GM23338 (cell line): ENCODE data around the gene ROS1. TPM values are rescaled to one million over a fixed set of nuclear protein-coding genes. Genes with fewer than 3 reads are reported as not detected.

ENCODE experiments used
- ATAC-seq: fragments of 200-7000 bp; cut with Tn5 transposase; 3 replicates; pipeline ENCODE4 v1.9.1; 2020
- DNase-seq: peaks from one replicate; pipeline ENCODE4 v3.0.0-alpha.2; 2015; ENCODE audit warnings: low spot score
- H2AFZ ChIP-seq: fragments of 200-600 bp; sonication (generic); 2 replicates; pipeline ENCODE4 v1.8.0; 2016; ENCODE audit warnings: antibody characterized with exemption, mild to moderate bottlenecking, moderate library complexity
- H3F3A ChIP-seq: fragments of 200-600 bp; sonication (generic); replicated peaks from 2 replicates; pipeline ENCODE4 v1.8.0; 2017; ENCODE audit warnings: antibody characterized with exemption, mixed run types, low read depth
- H3K27ac ChIP-seq: fragments of 200-600 bp; sonication (generic); 2 replicates; pipeline ENCODE4 v1.6.1; 2016; ENCODE audit warnings: low read depth
- H3K27me3 ChIP-seq: fragments of 200-600 bp; sonication (generic); 2 replicates; pipeline ENCODE4 v1.8.0; 2016; ENCODE audit warnings: mild to moderate bottlenecking, mixed run types, moderate library complexity; ENCODE audit not compliant: insufficient read depth
- H3K36me3 ChIP-seq: fragments of 200-600 bp; sonication (generic); 2 replicates; pipeline ENCODE4 v1.8.0; 2016; ENCODE audit warnings: mild to moderate bottlenecking; ENCODE audit not compliant: insufficient read depth
- H3K4me1 ChIP-seq: fragments of 200-600 bp; sonication (generic); 2 replicates; pipeline ENCODE4 v1.8.0; 2016; ENCODE audit warnings: mild to moderate bottlenecking, moderate library complexity; ENCODE audit not compliant: insufficient read depth
- H3K4me2 ChIP-seq: fragments of 200-600 bp; sonication (generic); 2 replicates; pipeline ENCODE4 v1.7.1; 2017; ENCODE audit warnings: mixed run types
- H3K4me3 ChIP-seq: fragments of 200-600 bp; sonication (generic); 2 replicates; pipeline ENCODE4 v1.6.1; 2016; ENCODE audit warnings: mixed run types
- H3K79me2 ChIP-seq: fragments of 200-600 bp; sonication (generic); replicated peaks from 2 replicates; pipeline ENCODE4 v1.8.0; 2017; ENCODE audit warnings: mild to moderate bottlenecking; ENCODE audit not compliant: insufficient read depth
- H3K9me2 ChIP-seq: fragments of 200-600 bp; sonication (generic); 2 replicates; pipeline ENCODE4 v1.8.0; 2017; ENCODE audit not compliant: insufficient read depth
- H4K20me1 ChIP-seq: fragments of 200-600 bp; sonication (generic); replicated peaks from 2 replicates; pipeline ENCODE4 v1.8.0; 2017; ENCODE audit warnings: mild to moderate bottlenecking; ENCODE audit not compliant: insufficient read depth
- H3K27ac Mint-ChIP-seq: 2 replicates; pipeline ENCODE4 v1.8.0; 2020; ENCODE audit warnings: inconsistent platforms, mild to moderate bottlenecking, moderate library complexity, mixed read lengths
- H3K27me3 Mint-ChIP-seq: 3 replicates; pipeline ENCODE4 v1.8.0; 2022; ENCODE audit warnings: low read depth, mild to moderate bottlenecking, moderate library complexity, mixed read lengths, inconsistent platforms; ENCODE audit not compliant: insufficient read depth, poor library complexity
- H3K36me3 Mint-ChIP-seq: 3 replicates; pipeline ENCODE4 v1.8.0; 2021; ENCODE audit warnings: low read depth, mild to moderate bottlenecking, inconsistent platforms, moderate library complexity, mixed read lengths
- H3K4me1 Mint-ChIP-seq: 3 replicates; pipeline ENCODE4 v1.8.0; 2020; ENCODE audit warnings: mild to moderate bottlenecking, inconsistent platforms, mixed read lengths
- H3K4me3 Mint-ChIP-seq: 3 replicates; pipeline ENCODE4 v1.8.0; 2021; ENCODE audit warnings: moderate library complexity, mild to moderate bottlenecking, inconsistent platforms, mixed read lengths
- H3K9me3 Mint-ChIP-seq: 3 replicates; pipeline ENCODE4 v1.8.0; 2020; ENCODE audit warnings: moderate library complexity, mild to moderate bottlenecking, inconsistent platforms, mixed read lengths
- CREB1 ChIP-seq: fragments of 250-450 bp; sonication (Bioruptor Pico); IDR thresholded peaks from 2 replicates; pipeline ENCODE4 v1.5.0; 2020; ENCODE audit warnings: low read depth, mild to moderate bottlenecking, moderate library complexity
- CTCF ChIP-seq, 2 experiments: fragments of 200-600 bp in 1 of 2; sonication (generic) in 1 of 2; conservative IDR thresholded peaks; 2 replicates each; pipeline versions ENCODE4 v1.5.1 to v1.6.1; 2016 to 2017; ENCODE audit warnings: antibody characterized with exemption in 2 of 2, low read depth in 2 of 2, mild to moderate bottlenecking in 2 of 2, moderate library complexity in 1 of 2
- ETS1 ChIP-seq: IDR thresholded peaks from 2 replicates; pipeline ENCODE4 v1.6.1; 2016; ENCODE audit warnings: antibody characterized with exemption
- EZH2 ChIP-seq: fragments of 200-600 bp; sonication (generic); IDR thresholded peaks from one replicate; pipeline ENCODE4 v1.8.0; 2017; ENCODE audit warnings: antibody characterized with exemption, mild to moderate bottlenecking, low read depth; ENCODE audit not compliant: unreplicated experiment
- EZH2phosphoT487 ChIP-seq: fragments of 200-600 bp; sonication (generic); IDR thresholded peaks from one replicate; pipeline ENCODE4 v1.8.1; 2018; ENCODE audit warnings: antibody characterized with exemption; ENCODE audit not compliant: unreplicated experiment
- JUNB ChIP-seq: IDR thresholded peaks from one replicate; pipeline ENCODE4 v1.6.1; 2016; ENCODE audit warnings: antibody characterized with exemption; ENCODE audit not compliant: unreplicated experiment
- NANOG ChIP-seq: IDR thresholded peaks from 2 replicates; pipeline ENCODE4 v1.6.1; 2016; ENCODE audit warnings: antibody characterized with exemption, borderline replicate concordance
- POLR2AphosphoS5 ChIP-seq: IDR thresholded peaks from 2 replicates; pipeline ENCODE4 v1.6.1; 2016; ENCODE audit warnings: antibody characterized with exemption, low read depth
- REST ChIP-seq: IDR thresholded peaks from one replicate; pipeline ENCODE4 v1.6.1; 2018; ENCODE audit warnings: antibody characterized with exemption; ENCODE audit not compliant: unreplicated experiment
- STAT1 ChIP-seq: IDR thresholded peaks from one replicate; pipeline ENCODE4 v1.6.1; 2016; ENCODE audit warnings: antibody characterized with exemption; ENCODE audit not compliant: unreplicated experiment
- ZNF114 ChIP-seq: fragments of 250-450 bp; sonication (Bioruptor Pico); IDR thresholded peaks from 2 replicates; pipeline ENCODE4 v1.5.0; 2020; ENCODE audit warnings: mild to moderate bottlenecking, moderate library complexity
- ZNF331 ChIP-seq: fragments of 250-450 bp; sonication (Bioruptor Pico); IDR thresholded peaks from 2 replicates; pipeline ENCODE4 v1.5.0; 2020; ENCODE audit warnings: low read depth, mild to moderate bottlenecking, moderate library complexity
- ZNF462 ChIP-seq: fragments of 250-450 bp; sonication (Bioruptor Pico); IDR thresholded peaks from 2 replicates; pipeline ENCODE4 v1.5.0; 2020; ENCODE audit warnings: mild to moderate bottlenecking, moderate library complexity
- polyA plus RNA-seq: library from polyadenylated mRNA; unstranded; fragments of >200 nt; fragmentation: Nextera tagmentation; extraction: Ambion mirVana; gene quantifications from 2 replicates; pipeline ENCODE4 v1.2.1, GENCODE V29; 2016
- total RNA-seq: library from RNA; depleted of rRNA; stranded (reverse); fragments of >200 nt; shearing (Covaris generic); gene quantifications from 2 replicates; pipeline ENCODE4 v1.2.3, GENCODE V29; 2014

Gene ROS1
- total and polyA plus RNA-seq, 2 experiments from 2014 or later: not detected

GRCh38 chr6:117469791-117470190 lies 44.0 kb upstream of the ROS1 start:
- Mint-ChIP-seq H3K9me3 (no peaks in the 10 kb centered on the region; the same call in 2 of the 3 replicates), H3K27ac (no peak overlapping the region), H3K27me3 (peaks cover 3% of the 10 kb centered on the region), H3K36me3 (no peaks in the 10 kb centered on the region), H3K4me1 (no peaks in the 10 kb centered on the region), H3K4me3 (no peak overlapping the region)
- Histone ChIP-seq H3K27ac (no peak overlapping the region), H3K4me1 (no peaks in the 10 kb centered on the region), H3F3A (no peaks in the 10 kb centered on the region), H3K4me3 (no peak overlapping the region), H3K36me3 (no peaks in the 10 kb centered on the region), H3K9me2 (no peaks in the 10 kb centered on the region; the same call in 1 of the 2 replicates), H2AFZ (no peak overlapping the region), H3K79me2 (no peaks in the 10 kb centered on the region), H3K27me3 (no peaks in the 10 kb centered on the region), H3K4me2 (no peak overlapping the region), H4K20me1 (no peaks in the 10 kb centered on the region)
- DNase-seq: no peak
- no peak for TF ChIP-seq REST
- no peak for TF ChIP-seq ETS1
- TF ChIP-seq JUNB: no peak
- no peak for TF ChIP-seq EZH2phosphoT487
- TF ChIP-seq POLR2AphosphoS5: no peak
- no peak for TF ChIP-seq ZNF331 (CRISPR knock-in tag)
- TF ChIP-seq EZH2: no peak
- no peak for TF ChIP-seq ZNF462 (CRISPR knock-in tag)
- no peak for TF ChIP-seq STAT1
- TF ChIP-seq CTCF (conservative IDR thresholded peaks at IDR 0.05; ENCODE audit: low read depth in 2 of 2): no peak
- no peak for TF ChIP-seq ZNF114 (CRISPR knock-in tag)
- no peak for TF ChIP-seq CREB1 (CRISPR knock-in tag)
- no peak for TF ChIP-seq NANOG
- no peak for ATAC-seq
